Spinal cord (tissue), 10 donors: ENCODE measurements around the gene SLC2A3. TPM values are rescaled to one million over a fixed set of nuclear protein-coding genes. Genes with fewer than 3 reads are reported as not detected.
"Not testable (repeated sequence)": the region's sequence is repeated elsewhere in the genome, so short reads cannot be mapped to it uniquely, and the experiment has no call there.

Experiments used
- DNase-seq, 6 donors: peaks; one replicate each; pipeline versions ENCODE4 v3.0.0 to v3.0.0-alpha.2; 2013 to 2015; ENCODE audit warnings: low spot score in 6 of 6, low read depth in 4 of 6
- H3K27ac ChIP-seq: one replicate; pipeline ENCODE4 v1.5.1; 2013; ENCODE audit warnings: low read depth, low read length, control low read depth
- H3K27me3 ChIP-seq: one replicate; pipeline ENCODE4 v1.6.1; 2013; ENCODE audit warnings: low read length; ENCODE audit not compliant: control insufficient read depth, insufficient read depth
- H3K36me3 ChIP-seq: one replicate; pipeline ENCODE4 v1.6.1; 2013; ENCODE audit warnings: low read length; ENCODE audit not compliant: control insufficient read depth, insufficient read depth
- H3K4me1 ChIP-seq: one replicate; pipeline ENCODE4 v1.6.1; 2013; ENCODE audit warnings: low read length; ENCODE audit not compliant: control insufficient read depth, insufficient read depth
- H3K4me3 ChIP-seq: one replicate; pipeline ENCODE4 v1.5.1; 2013; ENCODE audit warnings: low read depth, low read length, control low read depth
- H3K9me3 ChIP-seq: one replicate; pipeline ENCODE4 v1.6.1; 2013; ENCODE audit warnings: low read length; ENCODE audit not compliant: control insufficient read depth, insufficient read depth
- WGBS: methylation state at CpG from one replicate; pipeline ENCODE4 v1.1.5; 2013; ENCODE audit warnings: missing lambda C conversion rate; ENCODE audit not compliant: insufficient coverage; 5-methylcytosine and 5-hydroxymethylcytosine counted together
- polyA plus RNA-seq, 2 donors: library from polyadenylated mRNA; unstranded; fragments of 120-200 nt; gene quantifications; one replicate each; pipeline ENCODE4 v1.2.1, GENCODE V29; 2013; ENCODE audit not compliant: insufficient read length in 2 of 2
- total RNA-seq, 2 donors: library from RNA; depleted of rRNA in 1 of 2; stranded (reverse); fragments of 120-200 nt in 1 of 2; fragments of >200 nt in 1 of 2; gene quantifications; one replicate each; pipeline versions ENCODE4 v1.2.3 to v1.2.4, GENCODE V29; 2013 to 2014
- donor health status: healthy.

The SLC2A3 gene
- total and polyA plus RNA-seq, 4 donors, result 28.5 to 210 (median 97.9) TPM

- not testable (repeated sequence) for H3K4me1 ChIP-seq, H3K27ac ChIP-seq, H3K36me3 ChIP-seq, H3K9me3 ChIP-seq, H3K27me3 ChIP-seq, DNase-seq, H3K4me3 ChIP-seq
- no CpG with 5 or more reads among the region's 10 CpGs for WGBS
These were observed 18.4 kb upstream of the SLC2A3 start for GRCh38 chr12:7954418-7954817.

GRCh38 chr12:7953912-7954311 lies 17.9 kb upstream of the SLC2A3 start:
- DNase-seq, H3K4me3 ChIP-seq, H3K36me3 ChIP-seq, H3K4me1 ChIP-seq, H3K27me3 ChIP-seq, H3K27ac ChIP-seq, H3K9me3 ChIP-seq: not testable (repeated sequence)
- WGBS, result 100% methylated on average over 1 of the region's 2 CpGs

- Histone ChIP-seq H3K4me3 (no peak overlapping the region), H3K4me1 (no peaks in the 10 kb centered on the region), H3K9me3 (no peaks in the 10 kb centered on the region), H3K36me3 (no peaks in the 10 kb centered on the region), H3K27me3 (no peaks in the 10 kb centered on the region), H3K27ac (no peak overlapping the region)
- 100% methylated on average over 1 of the region's 6 CpGs for WGBS
- no peak for DNase-seq
These were observed 15.7 kb upstream of the SLC2A3 start for GRCh38 chr12:7951671-7952070.

GRCh38 chr12:7950230-7950943 lies 14.4 kb upstream of the SLC2A3 start:
- DNase-seq, H3K27ac ChIP-seq, H3K4me1 ChIP-seq, H3K36me3 ChIP-seq, H3K4me3 ChIP-seq, H3K9me3 ChIP-seq, H3K27me3 ChIP-seq: not testable (repeated sequence)
- 85% methylated on average over 7 of the region's 14 CpGs for WGBS

GRCh38 chr12:7948589-7949260 lies 12.7 kb upstream of the SLC2A3 start:
- WGBS, result no CpG with 5 or more reads among the region's 2 CpGs
- no peak for DNase-seq
- H3K36me3 ChIP-seq, result no peaks in the 10 kb centered on the region
- no peaks in the 10 kb centered on the region for H3K9me3 ChIP-seq
- no peak overlapping the region for H3K27ac ChIP-seq
- no peaks in the 10 kb centered on the region for H3K27me3 ChIP-seq
- H3K4me1 ChIP-seq, result no peaks in the 10 kb centered on the region
- H3K4me3 ChIP-seq, result no peak overlapping the region

- H3K4me3 ChIP-seq, result no peak overlapping the region
- DNase-seq, result no peak
- no peaks in the 10 kb centered on the region for H3K9me3 ChIP-seq
- H3K4me1 ChIP-seq, result no peaks in the 10 kb centered on the region
- WGBS, result no CpG with 5 or more reads among the region's 2 CpGs
- H3K27ac ChIP-seq, result no peak overlapping the region
- H3K27me3 ChIP-seq, result no peaks in the 10 kb centered on the region
- no peaks in the 10 kb centered on the region for H3K36me3 ChIP-seq
These were observed 11.0 kb upstream of the SLC2A3 start for GRCh38 chr12:7947011-7947410.

- not testable (repeated sequence) for H3K27me3 ChIP-seq, H3K9me3 ChIP-seq, DNase-seq, H3K27ac ChIP-seq, H3K4me3 ChIP-seq, H3K4me1 ChIP-seq, H3K36me3 ChIP-seq
- 90% methylated on average over 7 of the region's 8 CpGs for WGBS
These were observed 8.8 kb upstream of the SLC2A3 start for GRCh38 chr12:7944760-7945159.

GRCh38 chr12:7940906-7941305 lies 4.9 kb upstream of the SLC2A3 start:
- H3K27me3 ChIP-seq, result no peaks in the 10 kb centered on the region
- no peaks in the 10 kb centered on the region for H3K9me3 ChIP-seq
- H3K4me3 ChIP-seq, result no peak overlapping the region
- H3K27ac ChIP-seq, result no peak overlapping the region
- H3K36me3 ChIP-seq, result no peaks in the 10 kb centered on the region
- 100% methylated on average over 1 of the region's 2 CpGs for WGBS
- DNase-seq, result no peak
- no peaks in the 10 kb centered on the region for H3K4me1 ChIP-seq

- Histone ChIP-seq H3K36me3 (no peaks in the 10 kb centered on the region), H3K4me3 (no peak overlapping the region), H3K27me3 (no peaks in the 10 kb centered on the region), H3K27ac (no peak overlapping the region), H3K4me1 (peaks cover 15% of the 10 kb centered on the region), H3K9me3 (no peaks in the 10 kb centered on the region)
- no CpG with 5 or more reads among the region's 4 CpGs for WGBS
- peak in 1 of 6 donors; percentile 36 for DNase-seq
These were observed 2.0 kb upstream of the SLC2A3 start for GRCh38 chr12:7937833-7938506.
